Keratinocyte (primary cell): ENCODE data around the gene EML5. TPM values are rescaled to one million over a fixed set of nuclear protein-coding genes. Genes with fewer than 3 reads are reported as not detected.

ENCODE experiments used
- DNase-seq: peaks from one replicate; pipeline ENCODE4 v3.0.0-alpha.2; 2011; ENCODE audit warnings: low read depth, missing footprints, low spot score
- FAIRE-seq: peaks from 2 replicates; lab custom pipeline; 2011; peaks lifted over from hg19 to GRCh38; lab: Jason Lieb, UNC
- H2AFZ ChIP-seq: 2 replicates; pipeline ENCODE4 v1.6.0; 2012; ENCODE audit warnings: low read length, control low read depth, inconsistent platforms; ENCODE audit not compliant: control insufficient read depth
- H3K27ac ChIP-seq: 2 replicates; pipeline ENCODE4 v1.5.1; 2011; ENCODE audit warnings: low read length; ENCODE audit not compliant: control insufficient read depth, insufficient read depth
- H3K27me3 ChIP-seq: 3 replicates; pipeline ENCODE4 v1.6.0; 2011; ENCODE audit warnings: low read length; ENCODE audit not compliant: control insufficient read depth, insufficient read depth; ENCODE audit errors: extremely low read depth
- H3K36me3 ChIP-seq, 2 experiments: 2 replicates in 1 of 2; 3 replicates in 1 of 2; pipeline ENCODE4 v1.5.1; 2011; ENCODE audit warnings: low read length in 2 of 2, mild to moderate bottlenecking in 1 of 2; ENCODE audit not compliant: control insufficient read depth in 2 of 2, insufficient read depth in 2 of 2; ENCODE audit errors: extremely low read depth in 1 of 2
- H3K4me1 ChIP-seq: 3 replicates; pipeline ENCODE4 v1.5.1; 2011; ENCODE audit warnings: low read length; ENCODE audit not compliant: control insufficient read depth, insufficient read depth; ENCODE audit errors: extremely low read depth
- H3K4me2 ChIP-seq: 3 replicates; pipeline ENCODE4 v1.6.0; 2011; ENCODE audit warnings: low read depth, low read length; ENCODE audit not compliant: control insufficient read depth, insufficient read depth; ENCODE audit errors: extremely low read depth
- H3K4me3 ChIP-seq, 3 experiments: fragments of 200-600 bp in 1 of 3; sonication (generic) in 1 of 3; 2 replicates in 2 of 3; 3 replicates in 1 of 3; pipeline ENCODE4 v1.5.1; 2011 to 2016; ENCODE audit warnings: low read length in 3 of 3, mild to moderate bottlenecking in 3 of 3, control low read depth in 2 of 3, inconsistent platforms in 1 of 3, low read depth in 1 of 3, mixed read lengths in 1 of 3, mixed run types in 1 of 3, moderate library complexity in 1 of 3; ENCODE audit not compliant: control insufficient read depth in 2 of 3, insufficient read depth in 2 of 3; ENCODE audit errors: extremely low read depth in 1 of 3
- H3K79me2 ChIP-seq: 2 replicates; pipeline ENCODE4 v1.6.0; 2012; ENCODE audit warnings: low read length; ENCODE audit not compliant: control insufficient read depth, insufficient read depth
- H3K9ac ChIP-seq: 3 replicates; pipeline ENCODE4 v1.6.0; 2011; ENCODE audit warnings: low read length; ENCODE audit not compliant: control insufficient read depth, insufficient read depth; ENCODE audit errors: extremely low read depth
- H3K9me1 ChIP-seq: 3 replicates; pipeline ENCODE4 v1.6.0; 2011; ENCODE audit warnings: low read length; ENCODE audit not compliant: control insufficient read depth, insufficient read depth; ENCODE audit errors: extremely low read depth
- H3K9me3 ChIP-seq: 2 replicates; pipeline ENCODE4 v1.5.1; 2012; ENCODE audit warnings: low read depth, low read length; ENCODE audit not compliant: control insufficient read depth
- H4K20me1 ChIP-seq: 3 replicates; pipeline ENCODE4 v1.6.0; 2011; ENCODE audit warnings: low read length; ENCODE audit not compliant: control insufficient read depth, insufficient read depth; ENCODE audit errors: extremely low read depth
- EZH2 ChIP-seq: IDR thresholded peaks from one replicate; pipeline ENCODE4 v1.6.1; 2012; ENCODE audit warnings: inconsistent platforms, mild to moderate bottlenecking, low read length, moderate library complexity
- dilution Hi-C: fragments of 300-500 bp; cut with MboI; formaldehyde crosslinking; loops from one replicate; pipeline ENCODE4 v1.7.0; 2020; ENCODE audit warnings: low sequenced_read_pairs; ENCODE audit not compliant: extremely low pct_ligation_motif_present
- polyA plus RNA-seq, 5 experiments: library from polyadenylated mRNA; depleted of rRNA in 3 of 5; stranded (reverse) in 3 of 5; stranded (forward) in 1 of 5; unstranded in 1 of 5; fragments of >200 nt; gene quantifications; 1 replicate in 1 of 5; 2 replicates in 3 of 5; 3 replicates in 1 of 5; pipeline versions ENCODE4 v1.2.1 to v1.2.3, GENCODE V29; 2011 to 2012; ENCODE audit warnings: missing spikeins in 2 of 5, low read depth in 1 of 5, low replicate concordance in 1 of 5
- TF ChIP-seq, protein P1 (sequence below), 3 experiments: IDR thresholded peaks in 1 of 3; conservative IDR thresholded peaks in 1 of 3; optimal IDR thresholded peaks in 1 of 3; 2 replicates in 2 of 3; 3 replicates in 1 of 3; pipeline versions ENCODE3 to v1.5.1; 2011; ENCODE audit warnings: low read length in 3 of 3, mild to moderate bottlenecking in 3 of 3, moderate library complexity in 2 of 3, control low read depth in 1 of 3, inconsistent platforms in 1 of 3; ENCODE audit not compliant: insufficient read depth in 2 of 3; ENCODE audit errors: extremely low read depth in 1 of 3

The EML5 gene
- polyA plus RNA-seq, 1 donor (not counting 4 experiments of a cell fraction or from before 2014, with no cell fraction given) = 1.4 TPM

GRCh38 chr14:88815980-88816379 is 23.2 kb upstream of the EML5 start:
- H2AFZ ChIP-seq = no peak overlapping the region
- no peak for TF ChIP-seq EZH2
- TF ChIP-seq, protein P1, sequence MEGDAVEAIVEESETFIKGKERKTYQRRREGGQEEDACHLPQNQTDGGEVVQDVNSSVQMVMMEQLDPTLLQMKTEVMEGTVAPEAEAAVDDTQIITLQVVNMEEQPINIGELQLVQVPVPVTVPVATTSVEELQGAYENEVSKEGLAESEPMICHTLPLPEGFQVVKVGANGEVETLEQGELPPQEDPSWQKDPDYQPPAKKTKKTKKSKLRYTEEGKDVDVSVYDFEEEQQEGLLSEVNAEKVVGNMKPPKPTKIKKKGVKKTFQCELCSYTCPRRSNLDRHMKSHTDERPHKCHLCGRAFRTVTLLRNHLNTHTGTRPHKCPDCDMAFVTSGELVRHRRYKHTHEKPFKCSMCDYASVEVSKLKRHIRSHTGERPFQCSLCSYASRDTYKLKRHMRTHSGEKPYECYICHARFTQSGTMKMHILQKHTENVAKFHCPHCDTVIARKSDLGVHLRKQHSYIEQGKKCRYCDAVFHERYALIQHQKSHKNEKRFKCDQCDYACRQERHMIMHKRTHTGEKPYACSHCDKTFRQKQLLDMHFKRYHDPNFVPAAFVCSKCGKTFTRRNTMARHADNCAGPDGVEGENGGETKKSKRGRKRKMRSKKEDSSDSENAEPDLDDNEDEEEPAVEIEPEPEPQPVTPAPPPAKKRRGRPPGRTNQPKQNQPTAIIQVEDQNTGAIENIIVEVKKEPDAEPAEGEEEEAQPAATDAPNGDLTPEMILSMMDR (optimal IDR thresholded peaks at IDR 0.05 in 1 of 3, IDR thresholded peaks at IDR 0.05 in 1 of 3, conservative IDR thresholded peaks at IDR 0.05 in 1 of 3; ENCODE audit: extremely low read depth in 1 of 3, insufficient read depth in 2 of 3, low read length in 3 of 3) = no peak
- dilution Hi-C loops = no loop called here
- H3K9ac ChIP-seq = no peak overlapping the region
- H3K9me3 ChIP-seq = no peaks in the 10 kb centered on the region
- H3K4me1 ChIP-seq = no peaks in the 10 kb centered on the region
- no peak for FAIRE-seq
- H3K27me3 ChIP-seq = no peaks in the 10 kb centered on the region
- no peak overlapping the region for H3K27ac ChIP-seq
- no peaks in the 10 kb centered on the region for H3K79me2 ChIP-seq
- no peaks in the 10 kb centered on the region for H4K20me1 ChIP-seq
- H3K4me3 ChIP-seq = no peak overlapping the region
- no peak overlapping the region for H3K4me2 ChIP-seq
- H3K9me1 ChIP-seq = no peaks in the 10 kb centered on the region
- no peak for DNase-seq
- no peaks in the 10 kb centered on the region for H3K36me3 ChIP-seq

GRCh38 chr14:88808359-88808758 is 15.6 kb upstream of the EML5 start:
- no peaks in the 10 kb centered on the region for H3K27me3 ChIP-seq
- no peaks in the 10 kb centered on the region for H3K4me1 ChIP-seq
- H3K9me1 ChIP-seq = no peaks in the 10 kb centered on the region
- no peak overlapping the region for H2AFZ ChIP-seq
- H3K4me3 ChIP-seq = no peak overlapping the region
- FAIRE-seq (no peak), DNase-seq (no peak)
- H3K9me3 ChIP-seq = no peaks in the 10 kb centered on the region
- no peak overlapping the region for H3K9ac ChIP-seq
- no peak overlapping the region for H3K27ac ChIP-seq
- no peaks in the 10 kb centered on the region for H3K36me3 ChIP-seq
- no peaks in the 10 kb centered on the region for H3K79me2 ChIP-seq
- TF ChIP-seq EZH2 = no peak
- TF ChIP-seq, protein P1 (optimal IDR thresholded peaks at IDR 0.05 in 1 of 3, IDR thresholded peaks at IDR 0.05 in 1 of 3, conservative IDR thresholded peaks at IDR 0.05 in 1 of 3; ENCODE audit: extremely low read depth in 1 of 3, insufficient read depth in 2 of 3, low read length in 3 of 3) = no peak
- H4K20me1 ChIP-seq = no peaks in the 10 kb centered on the region
- dilution Hi-C loops = no loop called here
- no peak overlapping the region for H3K4me2 ChIP-seq
